K562 (cell line): Measurements from ENCODE around the gene SDC1. TPM values are rescaled to one million over a fixed set of nuclear protein-coding genes. Genes with fewer than 3 reads are reported as not detected.

Experiments used
- BACH1 ChIP-seq: fragments of 200-800 bp; sonication (Bioruptor generic); IDR thresholded peaks from 2 replicates; pipeline ENCODE4 v1.6.1; 2016; ENCODE audit warnings: missing genetic modification characterization, missing compliant biosample characterization
- CAMTA2 ChIP-seq: fragments of 250-450 bp; sonication (Bioruptor Pico); conservative IDR thresholded peaks from 2 replicates; pipeline ENCODE4 v1.5.1; 2022
- CTBP1 ChIP-seq: fragments of 450-650 bp; IDR thresholded peaks from 2 replicates; pipeline ENCODE4 v1.6.1; 2016; ENCODE audit warnings: borderline replicate concordance
- FOXP1 ChIP-seq: sonication (generic); formaldehyde crosslinking; IDR thresholded peaks from 2 replicates; pipeline ENCODE4 v1.8.0; 2022; ENCODE audit warnings: mild to moderate bottlenecking, missing genetic modification reagents
- HDAC6 ChIP-seq: IDR thresholded peaks from 2 replicates; pipeline ENCODE4 v1.6.1; 2012; ENCODE audit warnings: low read depth, mild to moderate bottlenecking, control low read depth, inconsistent platforms, low read length, moderate library complexity
- JUND ChIP-seq, 2 experiments: IDR thresholded peaks; 2 replicates in 1 of 2; 3 replicates in 1 of 2; pipeline ENCODE4 v1.6.1; 2011; ENCODE audit warnings: borderline replicate concordance in 2 of 2, low read depth in 2 of 2, low read length in 2 of 2, improper control_type of control experiment in 1 of 2, missing biosample characterization in 1 of 2, missing genetic modification characterization in 1 of 2, missing genetic modification reagents in 1 of 2
- L3MBTL2 ChIP-seq: fragments of 450-650 bp; IDR thresholded peaks from 2 replicates; pipeline ENCODE4 v1.6.1; 2016; ENCODE audit warnings: mild to moderate bottlenecking, moderate library complexity
- MCM7 ChIP-seq, 2 experiments: fragments of 450-650 bp; IDR thresholded peaks; 2 replicates each; pipeline ENCODE4 v1.6.1; 2016 to 2018
- MIER1 ChIP-seq: fragments of 450-650 bp; IDR thresholded peaks from 2 replicates; pipeline ENCODE4 v1.6.1; 2016; ENCODE audit warnings: antibody characterized with exemption, mild to moderate bottlenecking, low read depth
- NONO ChIP-seq, 2 experiments: fragments of 200-400 bp in 1 of 2; fragments of 450-650 bp in 1 of 2; formaldehyde crosslinking in 1 of 2; IDR thresholded peaks; 2 replicates each; pipeline ENCODE4 v1.6.1; 2017; ENCODE audit warnings: low read depth in 2 of 2, mild to moderate bottlenecking in 2 of 2, moderate library complexity in 2 of 2, low read length in 1 of 2
- PML ChIP-seq: IDR thresholded peaks from 2 replicates; pipeline ENCODE4 v1.6.1; 2012; ENCODE audit warnings: low read length, inconsistent platforms
- RAD21 ChIP-seq, 2 experiments: fragments of 250-450 bp in 1 of 2; fragments of 450-650 bp in 1 of 2; sonication (Bioruptor Pico) in 1 of 2; formaldehyde crosslinking in 1 of 2; IDR thresholded peaks in 1 of 2; conservative IDR thresholded peaks in 1 of 2; 2 replicates each; pipeline versions ENCODE4 v1.4.0 to v1.8.0; 2020 to 2022; ENCODE audit warnings: mild to moderate bottlenecking in 2 of 2, moderate library complexity in 1 of 2
- RB1 ChIP-seq: fragments of 450-650 bp; IDR thresholded peaks from 2 replicates; pipeline ENCODE4 v1.6.1; 2017; ENCODE audit warnings: low read depth, mild to moderate bottlenecking
- RBFOX2 ChIP-seq: fragments of 200-400 bp; formaldehyde crosslinking; IDR thresholded peaks from 2 replicates; pipeline ENCODE4 v1.6.1; 2017; ENCODE audit warnings: low read depth, mild to moderate bottlenecking, low read length, moderate library complexity
- RBM25 ChIP-seq: fragments of 200-400 bp; formaldehyde crosslinking; IDR thresholded peaks from 2 replicates; pipeline ENCODE4 v1.6.1; 2018; ENCODE audit warnings: low read length, low read depth, moderate library complexity; ENCODE audit not compliant: severe bottlenecking
- RBM39 ChIP-seq: fragments of 200-400 bp; formaldehyde crosslinking; optimal IDR thresholded peaks from 2 replicates; pipeline ENCODE3; 2018; ENCODE audit warnings: low read depth, low read length
- ZBTB7A ChIP-seq: IDR thresholded peaks from 2 replicates; pipeline ENCODE4 v1.6.1; 2011; ENCODE audit warnings: low read depth, mild to moderate bottlenecking, low read length, moderate library complexity, borderline replicate concordance; ENCODE audit not compliant: control insufficient read depth
- ZEB2 ChIP-seq: fragments of 450-650 bp; IDR thresholded peaks from 2 replicates; pipeline ENCODE4 v1.6.1; 2016
- ZFX ChIP-seq: sonication (generic); formaldehyde crosslinking; IDR thresholded peaks from 2 replicates; pipeline ENCODE4 v1.8.0; 2022; ENCODE audit warnings: mild to moderate bottlenecking, missing genetic modification reagents, moderate library complexity
- polyA plus RNA-seq, 8 experiments: library from polyadenylated mRNA; depleted of rRNA in 4 of 8; stranded (reverse) in 5 of 8; unstranded in 3 of 8; fragments of >200 nt; fragmentation: Nextera tagmentation in 2 of 8; fragmentation: Illumina TruSeq in 1 of 8; extraction: Ambion mirVana in 2 of 8; extraction: Trizol in 1 of 8; gene quantifications; 2 replicates each; pipeline versions ENCODE4 v1.2.1 to v1.2.3, GENCODE V29; 2011 to 2014; ENCODE audit warnings: inconsistent platforms in 1 of 8, missing spikeins in 1 of 8
- total RNA-seq, 7 experiments: library from RNA; depleted of rRNA in 6 of 7; stranded (reverse); fragments of >200 nt in 6 of 7; fragmentation: Illumina TruSeq in 2 of 7; extraction: Trizol in 2 of 7; gene quantifications; 2 replicates each; pipeline versions ENCODE4 v1.2.1 to v1.2.3, GENCODE V29; 2011 to 2021; ENCODE audit warnings: low replicate concordance in 1 of 7
- TF ChIP-seq, protein P1 (sequence below): fragments of 450-650 bp; IDR thresholded peaks from 2 replicates; pipeline ENCODE4 v1.6.1; 2016; ENCODE audit warnings: borderline replicate concordance
- TF ChIP-seq, protein P2 (sequence below): sonication (generic); formaldehyde crosslinking; IDR thresholded peaks from 2 replicates; pipeline ENCODE4 v1.8.0; 2022; ENCODE audit warnings: missing genetic modification reagents, mild to moderate bottlenecking, borderline replicate concordance
- TF ChIP-seq, protein P3 (sequence below), 2 experiments: fragments of 250-450 bp in 1 of 2; fragments of 450-650 bp in 1 of 2; sonication (Bioruptor Pico) in 1 of 2; IDR thresholded peaks; 2 replicates each; pipeline versions ENCODE4 v1.6.1 to v1.8.0; 2016 to 2021; ENCODE audit warnings: mild to moderate bottlenecking in 2 of 2, moderate library complexity in 2 of 2, missing compliant biosample characterization in 1 of 2, missing genetic modification characterization in 1 of 2

The SDC1 gene
- total and polyA plus RNA-seq, 9 of the 15 experiments (the other 6 are each of a cell fraction or from before 2014, with no cell fraction given), result 0.06 to 2.7 (median 0.49) TPM

GRCh38 chr2:20224716-20225293 lies at the start of gene SDC1 (continued):
- TF ChIP-seq, protein P1, sequence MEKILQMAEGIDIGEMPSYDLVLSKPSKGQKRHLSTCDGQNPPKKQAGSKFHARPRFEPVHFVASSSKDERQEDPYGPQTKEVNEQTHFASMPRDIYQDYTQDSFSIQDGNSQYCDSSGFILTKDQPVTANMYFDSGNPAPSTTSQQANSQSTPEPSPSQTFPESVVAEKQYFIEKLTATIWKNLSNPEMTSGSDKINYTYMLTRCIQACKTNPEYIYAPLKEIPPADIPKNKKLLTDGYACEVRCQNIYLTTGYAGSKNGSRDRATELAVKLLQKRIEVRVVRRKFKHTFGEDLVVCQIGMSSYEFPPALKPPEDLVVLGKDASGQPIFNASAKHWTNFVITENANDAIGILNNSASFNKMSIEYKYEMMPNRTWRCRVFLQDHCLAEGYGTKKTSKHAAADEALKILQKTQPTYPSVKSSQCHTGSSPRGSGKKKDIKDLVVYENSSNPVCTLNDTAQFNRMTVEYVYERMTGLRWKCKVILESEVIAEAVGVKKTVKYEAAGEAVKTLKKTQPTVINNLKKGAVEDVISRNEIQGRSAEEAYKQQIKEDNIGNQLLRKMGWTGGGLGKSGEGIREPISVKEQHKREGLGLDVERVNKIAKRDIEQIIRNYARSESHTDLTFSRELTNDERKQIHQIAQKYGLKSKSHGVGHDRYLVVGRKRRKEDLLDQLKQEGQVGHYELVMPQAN, result no peak
- 0 out of 2 replicates have a peak, but pooled peaks have one; percentile 29 for TF ChIP-seq RB1
- TF ChIP-seq BACH1 (tag), result no peak
- TF ChIP-seq RAD21 (CRISPR knock-in tag; conservative IDR thresholded peaks at IDR 0.05 in 1 of 2, IDR thresholded peaks at IDR 0.05 in 1 of 2), result no peak
- TF ChIP-seq, protein P2, sequence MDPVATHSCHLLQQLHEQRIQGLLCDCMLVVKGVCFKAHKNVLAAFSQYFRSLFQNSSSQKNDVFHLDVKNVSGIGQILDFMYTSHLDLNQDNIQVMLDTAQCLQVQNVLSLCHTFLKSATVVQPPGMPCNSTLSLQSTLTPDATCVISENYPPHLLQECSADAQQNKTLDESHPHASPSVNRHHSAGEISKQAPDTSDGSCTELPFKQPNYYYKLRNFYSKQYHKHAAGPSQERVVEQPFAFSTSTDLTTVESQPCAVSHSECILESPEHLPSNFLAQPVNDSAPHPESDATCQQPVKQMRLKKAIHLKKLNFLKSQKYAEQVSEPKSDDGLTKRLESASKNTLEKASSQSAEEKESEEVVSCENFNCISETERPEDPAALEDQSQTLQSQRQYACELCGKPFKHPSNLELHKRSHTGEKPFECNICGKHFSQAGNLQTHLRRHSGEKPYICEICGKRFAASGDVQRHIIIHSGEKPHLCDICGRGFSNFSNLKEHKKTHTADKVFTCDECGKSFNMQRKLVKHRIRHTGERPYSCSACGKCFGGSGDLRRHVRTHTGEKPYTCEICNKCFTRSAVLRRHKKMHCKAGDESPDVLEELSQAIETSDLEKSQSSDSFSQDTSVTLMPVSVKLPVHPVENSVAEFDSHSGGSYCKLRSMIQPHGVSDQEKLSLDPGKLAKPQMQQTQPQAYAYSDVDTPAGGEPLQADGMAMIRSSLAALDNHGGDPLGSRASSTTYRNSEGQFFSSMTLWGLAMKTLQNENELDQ, result no peak
- TF ChIP-seq NONO (IDR thresholded peaks at IDR 0.05; ENCODE audit: low read depth in 2 of 2, low read length in 1 of 2), result 0 out of 4 replicates have a peak, but pooled peaks of 1 of the 2 experiments have one; percentile 32
- no peak for TF ChIP-seq FOXP1
- TF ChIP-seq RBFOX2, result no peak
- TF ChIP-seq MCM7 (IDR thresholded peaks at IDR 0.05), result no peak
- peak; percentile 54 for TF ChIP-seq ZFX (CRISPR knock-in tag)
- TF ChIP-seq, protein P3, sequence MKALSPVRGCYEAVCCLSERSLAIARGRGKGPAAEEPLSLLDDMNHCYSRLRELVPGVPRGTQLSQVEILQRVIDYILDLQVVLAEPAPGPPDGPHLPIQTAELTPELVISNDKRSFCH (CRISPR knock-in tag; IDR thresholded peaks at IDR 0.05), result no peak
- TF ChIP-seq, protein P3 (tag; IDR thresholded peaks at IDR 0.05), result 0 out of 2 replicates have a peak, but pooled peaks have one; percentile 49
- TF ChIP-seq RBM39, result no peak
- no peak for TF ChIP-seq JUND (IDR thresholded peaks at IDR 0.05; ENCODE audit: borderline replicate concordance, low read depth, low read length)
- TF ChIP-seq JUND (tag; IDR thresholded peaks at IDR 0.05; ENCODE audit: borderline replicate concordance, low read depth, low read length), result no peak
- TF ChIP-seq ZBTB7A, result peak; percentile 10; the same call in 1 of the 2 replicates
- peak; percentile 31; the same call in 1 of the 2 replicates for TF ChIP-seq CTBP1
- no peak for TF ChIP-seq MIER1
- peak; percentile 82 for TF ChIP-seq L3MBTL2
- no peak for TF ChIP-seq ZEB2
- no peak for TF ChIP-seq CAMTA2 (CRISPR knock-in tag)
- no peak for TF ChIP-seq PML
- no peak for TF ChIP-seq RBM25
- TF ChIP-seq HDAC6, result peak; percentile 87; the same call in 1 of the 2 replicates
